Stimulated activated CD8-positive, alpha-beta memory T cell treated with anti-CD3 and anti-CD28 coated beads, Interleukin-7, amount 100 ng/mL, for 4 hours (primary cell): Measurements from ENCODE around the gene DMRTA1.
"Not testable (repeated sequence)": the region's sequence is repeated elsewhere in the genome, so short reads cannot be mapped to it uniquely, and the experiment has no call there.

Source experiments
- DNase-seq, 2 donors: peaks; one replicate each; pipeline ENCODE4 v3.0.0-alpha.2; 2020; ENCODE audit warnings: low read depth in 2 of 2

Gene DMRTA1

GRCh38 chr9:22446589-22446949 lies at the start of gene DMRTA1:
TSS of gene DMRTA1 (plus strand) at chr9:22446824. CDS start at chr9:22447066, 242 bp downstream.
- DNase-seq: no peak

- DNase-seq: no peak
Observed at GRCh38 chr9:22401671-22402070, 45.0 kb upstream of the DMRTA1 start.

- DNase-seq: no peak
Observed at GRCh38 chr9:22405869-22406659, 40.6 kb upstream of the DMRTA1 start.

- no peak for DNase-seq
Observed at GRCh38 chr9:22413884-22414283, 32.7 kb upstream of the DMRTA1 start.

GRCh38 chr9:22415941-22416691 lies 30.5 kb upstream of the DMRTA1 start:
- DNase-seq: no peak

- no peak for DNase-seq
Observed at GRCh38 chr9:22416692-22417060, 29.9 kb upstream of the DMRTA1 start.

- no peak for DNase-seq
Observed at GRCh38 chr9:22423566-22423965, 23.1 kb upstream of the DMRTA1 start.

GRCh38 chr9:22424616-22425015 lies 22.0 kb upstream of the DMRTA1 start:
- no peak for DNase-seq

GRCh38 chr9:22425551-22425950 lies 21.1 kb upstream of the DMRTA1 start:
- DNase-seq: no peak

- no peak for DNase-seq
Observed at GRCh38 chr9:22427226-22427880, 19.3 kb upstream of the DMRTA1 start.

GRCh38 chr9:22433691-22434090 lies 12.9 kb upstream of the DMRTA1 start:
- DNase-seq: no peak

GRCh38 chr9:22435252-22435651 lies 11.4 kb upstream of the DMRTA1 start:
- DNase-seq: not testable (repeated sequence)

GRCh38 chr9:22437461-22438067 lies 9.1 kb upstream of the DMRTA1 start:
- DNase-seq: not testable (repeated sequence)

GRCh38 chr9:22440841-22441240 lies 5.8 kb upstream of the DMRTA1 start:
- DNase-seq: no peak

GRCh38 chr9:22446950-22447617 lies 460 bp downstream of the DMRTA1 start:
- no peak for DNase-seq

- no peak for DNase-seq
Observed at GRCh38 chr9:22447618-22448305, 1.1 kb downstream of the DMRTA1 start.

GRCh38 chr9:22449719-22450118 lies 3.1 kb downstream of the DMRTA1 start:
- no peak for DNase-seq

GRCh38 chr9:22452415-22453010 lies 5.9 kb downstream of the DMRTA1 start:
- peak in 1 of 2 donors; percentile 14 for DNase-seq

- no peak for DNase-seq
Observed at GRCh38 chr9:22454016-22454415, 7.4 kb downstream of the DMRTA1 start.

- DNase-seq: no peak
Observed at GRCh38 chr9:22455181-22455580, 8.6 kb downstream of the DMRTA1 start.

GRCh38 chr9:22457448-22457847 lies 10.8 kb downstream of the DMRTA1 start:
- no peak for DNase-seq
